ENCODE results near the gene ACIN1.

Gene ACIN1

DNA sequence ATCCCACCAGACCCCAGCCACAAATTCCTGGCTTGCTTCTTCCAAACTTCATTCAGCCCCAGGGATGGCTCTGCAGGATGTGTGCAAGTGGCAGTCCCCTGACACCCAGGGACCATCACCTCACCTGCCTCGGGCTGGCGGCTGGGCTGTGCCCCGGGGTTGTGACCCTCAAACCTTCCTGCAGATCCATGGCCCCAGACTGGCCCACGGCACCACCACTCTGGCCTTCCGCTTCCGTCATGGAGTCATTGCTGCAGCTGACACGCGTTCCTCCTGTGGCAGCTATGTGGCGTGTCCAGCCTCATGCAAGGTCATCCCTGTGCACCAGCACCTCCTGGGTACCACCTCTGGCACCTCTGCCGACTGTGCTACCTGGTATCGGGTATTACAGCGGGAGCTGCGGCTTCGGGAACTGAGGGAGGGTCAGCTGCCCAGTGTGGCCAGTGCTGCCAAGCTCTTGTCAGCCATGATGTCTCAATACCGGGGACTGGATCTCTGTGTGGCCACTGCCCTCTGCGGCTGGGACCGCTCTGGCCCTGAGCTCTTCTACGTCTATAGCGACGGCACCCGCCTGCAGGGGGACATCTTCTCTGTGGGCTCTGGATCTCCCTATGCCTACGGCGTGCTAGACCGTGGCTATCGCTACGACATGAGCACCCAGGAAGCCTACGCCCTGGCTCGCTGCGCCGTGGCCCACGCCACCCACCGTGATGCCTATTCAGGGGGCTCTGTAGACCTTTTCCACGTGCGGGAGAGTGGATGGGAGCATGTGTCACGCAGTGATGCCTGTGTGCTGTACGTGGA is 52.6 kb downstream of the ACIN1 start, which contains the start of gene PSMB11:
Gene PSMB11, plus strand, starts transcription at position 51 of the 804 bp plus-strand sequence. Its CDS starts 14 bp downstream, at position 65.
- DNase-seq (ENCODE audit: low spot score) = no peak

DNA sequence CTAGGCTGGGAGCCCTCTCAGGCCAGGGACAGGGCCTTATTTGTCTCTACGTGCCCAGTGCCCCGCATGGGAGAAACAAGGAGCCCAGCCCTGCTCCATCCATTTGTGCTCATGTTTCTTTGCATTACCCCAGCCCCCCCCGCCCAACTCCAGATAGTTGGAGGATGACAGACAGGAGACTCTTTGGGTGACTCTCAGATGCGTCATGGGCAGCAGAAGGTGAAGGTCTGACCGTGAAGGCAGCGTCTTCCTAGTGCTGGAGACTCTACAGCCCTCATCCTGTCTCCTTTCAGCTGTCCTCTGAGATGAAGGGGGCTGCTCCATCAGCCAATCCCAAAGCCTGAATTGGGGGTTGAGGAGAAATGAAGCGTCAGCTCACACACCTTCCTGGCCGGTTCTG is 53.2 kb downstream of the ACIN1 start:
- no peak for DNase-seq (ENCODE audit: low spot score)

DNA sequence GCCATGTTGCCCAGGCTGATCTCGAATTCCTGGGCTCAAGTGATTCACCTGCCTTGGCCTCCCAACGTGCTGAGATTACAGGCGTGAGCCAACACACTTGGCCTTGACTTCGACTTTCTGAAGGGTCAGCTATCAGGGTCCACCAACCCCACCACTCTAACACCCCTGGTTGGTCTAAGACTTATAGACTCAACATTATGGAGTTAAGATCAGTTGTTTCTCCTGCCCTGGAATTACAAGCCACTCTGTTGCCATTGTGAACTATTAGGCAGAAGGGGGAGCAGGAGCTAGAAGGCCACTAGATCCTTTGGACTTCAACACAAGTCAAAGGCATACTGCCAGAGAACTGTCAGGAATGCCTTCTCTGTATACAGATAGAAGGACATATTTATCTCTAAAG is 54.8 kb downstream of the ACIN1 start:
- DNase-seq (ENCODE audit: low spot score) = no peak

DNA sequence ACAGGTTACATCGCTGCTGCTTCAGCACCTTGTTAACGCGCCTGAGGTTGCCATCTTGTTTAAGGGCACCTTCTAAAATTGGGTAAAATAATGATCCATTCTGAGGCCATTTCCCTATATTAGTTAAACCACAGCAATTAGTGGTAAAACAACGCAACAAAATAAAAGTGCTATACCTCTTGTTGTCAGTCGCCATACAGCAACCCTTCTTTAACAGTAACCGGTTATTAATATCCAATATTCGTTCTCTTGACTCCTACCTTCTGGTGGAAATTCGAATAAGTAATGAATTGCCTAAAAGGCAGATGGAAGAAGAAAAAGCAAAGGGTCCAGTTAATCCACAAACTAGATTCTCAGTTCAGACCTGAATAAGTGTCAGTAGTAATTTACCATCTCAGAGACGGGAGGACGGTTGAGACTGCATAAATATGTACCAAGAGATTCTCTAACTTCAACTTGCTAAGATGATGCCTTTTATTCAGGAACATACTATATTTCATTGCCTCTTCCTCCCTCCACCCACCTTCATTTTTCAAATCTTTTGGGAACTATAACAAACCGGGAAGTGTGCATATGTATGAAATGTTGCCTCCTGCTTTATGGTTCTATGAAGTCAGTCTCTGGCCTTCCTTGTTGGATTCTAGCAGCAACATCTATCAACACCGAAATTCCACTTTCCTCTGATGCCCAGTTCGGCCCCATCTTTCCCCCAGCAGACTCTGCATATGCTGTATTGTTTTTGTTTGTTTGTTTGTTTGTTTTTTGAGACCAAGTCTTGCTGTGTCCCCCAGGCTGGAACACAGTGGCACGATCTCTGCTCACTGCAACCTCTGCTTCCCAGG is 59.4 kb downstream of the ACIN1 start:
- DNase-seq (ENCODE audit: low spot score) = no peak

DNA sequence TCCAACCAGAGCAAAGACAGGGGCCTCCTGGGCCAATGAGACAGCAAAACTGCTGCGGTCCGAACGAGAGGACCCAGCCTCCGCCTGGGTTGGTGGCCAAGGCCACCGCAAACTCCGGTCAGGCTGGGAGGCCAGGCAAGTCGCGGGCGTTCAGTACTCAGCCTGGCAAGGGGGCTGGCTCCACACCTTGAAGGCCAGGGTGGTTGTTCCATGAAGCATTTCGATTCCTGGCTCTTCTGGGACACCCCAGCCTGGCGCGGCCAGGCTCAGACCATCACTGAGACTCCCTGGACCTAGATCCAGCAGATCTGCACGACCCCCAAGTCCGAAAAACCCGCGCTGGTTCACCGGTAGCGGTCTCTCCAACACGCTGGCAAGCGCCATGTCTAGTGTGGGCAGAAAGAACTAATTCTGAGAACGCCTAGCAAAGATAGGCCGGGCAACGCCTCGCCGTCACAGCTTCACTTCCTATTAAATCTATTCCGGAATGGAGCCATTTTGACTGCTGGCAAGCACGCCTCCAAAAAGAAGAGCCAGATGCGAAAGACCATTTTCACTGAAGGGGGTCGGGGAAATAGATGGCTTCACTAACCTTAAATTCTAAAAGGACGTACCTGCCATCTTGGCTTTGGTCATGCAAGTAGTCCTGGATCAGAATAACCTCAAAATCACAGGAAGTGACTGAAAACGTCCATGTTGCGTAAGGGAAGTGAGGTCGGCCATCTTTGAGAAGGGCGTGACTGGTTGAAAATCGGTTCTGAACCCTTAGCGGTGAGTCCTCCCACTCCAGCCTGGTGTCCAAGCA is 60.2 kb downstream of the ACIN1 start, which contains the start of gene PSMB5:
Gene PSMB5, minus strand, starts transcription at position 403 of the 805 bp plus-strand sequence. Its CDS starts 19 bp downstream, at position 384.
- DNase-seq (ENCODE audit: low spot score) = peak; percentile 98

DNA sequence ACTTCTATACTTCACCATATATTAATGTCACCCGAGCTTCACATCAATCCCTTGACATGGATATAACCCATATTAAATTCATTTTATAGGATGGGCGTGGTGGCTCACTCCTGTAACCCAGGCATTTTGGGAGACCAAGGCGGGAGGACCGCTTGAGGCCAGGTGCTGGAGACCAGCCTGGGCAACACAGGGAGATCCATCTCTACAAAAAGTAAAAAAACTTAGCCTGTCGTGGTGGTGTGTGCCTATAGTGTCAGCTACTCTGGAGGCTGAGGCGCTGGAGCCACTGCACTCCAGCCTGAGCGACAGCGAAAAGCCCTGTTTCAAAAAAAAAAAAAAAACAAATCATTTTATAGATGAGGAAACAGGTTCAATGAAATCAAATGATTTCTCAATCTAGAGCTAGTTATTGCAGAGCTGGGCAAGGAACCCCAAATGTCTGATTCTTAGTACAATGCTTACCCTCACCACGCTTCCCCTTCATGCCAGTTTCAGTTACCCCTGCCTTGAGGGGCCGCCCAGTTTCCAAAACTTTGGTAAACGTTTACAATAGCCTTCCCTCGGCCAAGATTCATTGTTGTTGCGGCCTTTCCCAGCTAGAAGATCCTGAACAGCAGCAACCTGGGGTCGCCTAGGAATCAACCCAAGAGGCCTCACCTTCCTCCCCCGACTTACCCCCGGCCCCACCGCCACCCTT is 61.0 kb downstream of the ACIN1 start:
- no peak for DNase-seq (ENCODE audit: low spot score)

DNA sequence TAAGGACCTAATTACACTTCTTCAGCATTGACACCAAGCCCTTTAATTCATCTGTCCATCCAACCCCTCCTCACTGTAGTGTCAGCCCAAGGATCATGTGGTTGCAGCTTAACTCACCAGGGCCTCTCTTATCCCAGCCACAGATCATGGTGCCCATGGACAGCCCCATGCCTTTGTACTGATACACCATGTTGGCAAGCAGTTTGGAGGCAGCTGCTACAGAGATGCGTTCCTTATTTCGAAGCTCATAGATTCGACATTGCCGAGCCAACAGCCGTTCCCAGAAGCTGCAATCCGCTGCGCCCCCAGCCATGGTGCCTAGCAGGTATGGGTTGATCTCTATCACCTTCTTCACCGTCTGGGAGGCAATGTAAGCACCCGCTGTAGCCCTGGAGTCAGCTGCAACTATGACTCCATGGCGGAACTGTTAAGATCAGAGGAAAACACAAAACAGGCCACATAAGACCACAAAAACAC is 61.6 kb downstream of the ACIN1 start:
- DNase-seq (ENCODE audit: low spot score) = no peak

DNA sequence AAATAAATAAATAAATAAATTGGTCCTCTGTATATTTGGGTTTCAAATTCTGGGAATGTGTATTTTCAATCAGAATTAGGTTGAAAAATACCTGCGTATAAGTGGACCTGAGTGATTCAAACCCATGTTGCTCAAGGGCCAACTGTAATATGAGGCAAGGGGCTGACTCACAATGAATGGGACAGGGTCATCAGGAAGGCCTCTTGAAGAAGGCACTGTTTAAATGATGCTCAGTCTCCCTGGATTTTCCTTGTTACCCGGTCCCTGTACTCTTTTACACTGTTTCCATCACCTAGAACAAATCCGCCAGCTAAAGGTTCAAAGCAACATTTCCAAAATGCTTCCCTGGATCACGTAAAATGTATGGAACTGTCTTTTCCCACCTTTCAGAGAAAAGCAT is 64.0 kb downstream of the ACIN1 start:
- no peak for DNase-seq (ENCODE audit: low spot score)

DNA sequence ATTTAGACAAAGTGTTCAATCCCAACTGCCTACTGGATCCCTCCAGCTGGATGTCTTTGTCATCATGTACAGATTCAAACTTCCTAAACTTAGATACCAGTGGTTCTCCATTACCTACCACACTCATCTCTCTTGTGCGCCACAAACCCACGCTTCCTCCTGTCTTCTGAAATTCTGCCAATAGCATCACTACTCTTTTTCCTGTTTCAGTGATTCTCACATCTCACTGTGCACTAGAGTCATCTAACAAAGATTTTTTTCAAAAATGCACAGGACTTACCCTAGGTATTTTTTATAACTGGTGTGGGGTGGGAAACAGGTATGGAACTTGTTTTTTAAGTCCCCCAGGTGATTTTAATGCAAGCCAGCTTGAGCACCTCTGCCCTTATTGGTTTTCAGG is 66.1 kb downstream of the ACIN1 start:
- DNase-seq (ENCODE audit: low spot score) = no peak

DNA sequence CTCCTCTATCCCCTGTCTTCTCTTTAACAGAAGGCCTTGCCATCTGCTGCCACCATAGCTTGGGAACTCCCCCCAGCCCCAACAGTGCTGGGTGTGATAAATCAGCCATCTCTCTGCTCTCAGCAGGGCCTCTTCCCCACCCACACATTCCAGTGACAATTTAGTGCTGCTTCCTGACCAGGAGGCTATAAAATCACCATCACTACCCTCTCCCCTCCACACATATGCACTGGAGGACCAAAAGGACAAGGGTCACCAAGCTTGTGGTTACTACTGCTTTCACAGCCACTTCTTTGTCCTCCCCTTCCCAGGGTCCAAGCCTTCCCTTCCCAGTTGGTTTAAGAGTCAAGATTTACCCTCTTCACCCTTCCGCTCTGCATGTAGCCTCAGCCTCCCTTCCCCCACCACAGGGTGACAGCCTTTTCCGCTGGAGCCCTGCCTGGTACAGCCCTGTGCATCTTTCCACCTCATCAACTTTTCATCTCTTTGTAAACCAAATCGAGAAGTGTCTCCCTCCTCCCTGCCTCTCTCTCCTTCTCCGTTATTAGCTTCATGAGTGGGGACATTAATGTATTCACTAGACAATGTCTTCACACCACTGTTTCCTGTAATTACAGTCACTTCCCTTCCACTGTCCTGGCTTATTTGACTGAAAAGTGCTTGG is 69.7 kb downstream of the ACIN1 start:
- DNase-seq (ENCODE audit: low spot score) = no peak

DNA sequence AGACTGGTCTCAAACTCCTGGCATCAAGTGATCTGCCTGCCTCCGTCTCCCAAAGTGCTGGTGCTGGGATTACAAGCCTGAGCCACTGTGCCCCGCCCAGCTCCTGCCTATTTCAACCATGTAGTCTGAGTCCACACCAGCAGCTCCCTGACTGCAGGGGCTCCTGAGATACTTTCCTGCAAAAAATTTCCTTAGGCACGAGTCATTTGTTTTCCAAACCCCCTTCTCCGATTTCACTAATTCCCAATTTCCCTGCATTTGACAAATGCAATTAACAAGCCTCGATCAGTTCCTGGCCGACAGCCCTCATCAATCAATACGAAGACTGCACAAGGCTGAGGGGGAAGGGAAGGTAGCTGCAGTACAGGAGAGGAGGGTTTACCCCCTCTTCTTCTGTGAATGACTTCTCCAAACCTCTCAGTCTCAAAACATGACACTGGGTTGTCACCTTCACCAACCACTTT is 70.3 kb downstream of the ACIN1 start:
- no peak for DNase-seq (ENCODE audit: low spot score)

DNA sequence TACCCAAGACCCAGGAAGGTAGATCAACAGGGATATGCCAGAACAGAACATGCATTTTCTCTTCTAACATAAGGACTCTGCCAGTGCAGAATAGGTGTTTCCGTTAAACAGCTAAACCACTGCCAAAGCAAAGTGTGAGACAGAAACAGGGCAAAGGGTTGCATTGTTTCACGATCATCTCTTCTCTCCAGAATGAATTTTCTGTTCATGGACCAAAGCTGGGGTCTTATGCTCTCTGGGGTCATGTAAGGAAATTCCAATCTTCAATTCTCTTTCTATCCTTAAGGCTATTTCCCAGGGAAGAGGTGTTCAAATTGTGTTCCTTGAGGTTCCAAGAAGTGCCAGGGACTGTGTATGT is 71.2 kb downstream of the ACIN1 start:
- DNase-seq (ENCODE audit: low spot score) = no peak

DNA sequence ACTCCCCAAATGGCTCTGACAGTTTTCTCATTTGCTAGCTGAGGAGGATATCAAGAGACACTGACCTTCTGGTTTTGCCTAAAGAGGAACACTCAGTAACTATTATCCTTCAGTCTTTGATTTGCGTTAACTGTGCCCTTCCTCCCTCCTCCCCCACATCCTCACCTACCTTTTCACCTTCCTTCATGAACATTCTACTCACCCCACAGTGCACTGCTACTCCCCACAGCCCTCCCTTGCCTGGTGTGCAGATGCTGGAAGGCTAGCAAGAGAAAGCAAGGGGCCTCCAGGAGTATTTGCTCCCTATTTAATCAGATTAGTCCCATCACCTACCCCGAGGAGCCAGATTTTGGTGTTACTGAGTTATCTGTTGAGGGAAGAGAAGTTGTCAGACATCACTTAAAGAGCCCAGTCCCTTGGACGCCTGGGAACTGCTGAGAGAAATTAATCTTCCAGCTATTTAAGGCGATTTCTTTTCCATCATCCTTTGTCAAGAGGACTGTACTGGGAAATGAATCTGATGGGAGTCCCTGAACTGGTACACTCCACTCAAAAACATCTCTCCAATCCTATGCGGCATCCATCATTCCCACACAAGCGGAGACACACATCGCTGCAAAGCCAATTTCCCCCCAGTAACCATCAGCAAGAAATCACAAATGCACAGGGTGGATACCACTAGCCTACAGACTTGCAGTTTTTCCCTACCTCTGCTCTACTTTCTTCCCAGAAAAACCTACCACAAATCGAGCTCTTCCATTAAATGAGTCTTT is 71.7 kb downstream of the ACIN1 start:
- DNase-seq (ENCODE audit: low spot score) = no peak

DNA sequence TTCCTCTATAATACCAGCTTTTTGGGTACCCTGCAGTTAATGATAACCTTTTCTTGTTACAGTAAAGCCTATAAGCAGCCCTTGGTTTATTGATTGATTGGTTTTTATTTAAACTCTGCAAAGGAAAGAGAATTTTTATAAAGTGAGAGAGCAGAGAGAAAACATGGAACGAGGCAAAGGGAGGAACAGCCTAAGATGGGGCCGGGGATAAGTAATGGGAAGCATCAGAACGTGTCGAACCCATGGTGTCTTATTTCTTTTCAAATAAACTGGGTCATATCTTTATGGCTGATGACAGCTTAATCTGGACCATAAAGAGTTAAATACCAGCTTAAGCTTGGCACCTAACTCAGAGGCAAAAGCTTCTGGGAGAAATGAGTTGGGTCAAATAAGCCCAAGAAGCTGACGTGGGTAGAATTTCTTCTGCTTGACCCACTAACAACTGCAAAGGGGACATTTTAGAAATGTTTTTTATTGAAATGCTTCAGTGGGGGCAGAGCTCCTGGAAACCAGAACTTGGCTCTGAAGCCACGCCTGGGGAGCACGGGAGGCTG is 73.0 kb downstream of the ACIN1 start:
- DNase-seq (ENCODE audit: low spot score) = no peak

DNA sequence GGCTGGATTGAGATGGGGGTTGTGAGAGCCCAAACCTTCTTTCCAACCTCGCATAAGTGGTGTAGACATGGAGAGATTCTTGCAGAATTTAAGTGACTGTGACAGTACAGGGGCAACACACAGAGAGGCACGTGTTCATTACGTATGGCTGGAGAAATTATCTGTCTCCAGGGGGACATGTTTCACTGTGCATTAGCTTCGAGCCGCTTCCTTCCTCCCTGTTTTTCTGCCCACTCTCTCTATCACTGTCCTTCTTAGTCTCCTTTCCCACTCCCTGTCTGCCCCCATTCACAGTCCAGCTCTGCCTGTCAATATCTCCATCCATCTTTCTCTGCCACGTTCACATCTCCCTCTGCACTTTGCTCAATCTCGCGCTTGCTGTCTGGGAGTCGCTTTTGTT is 73.5 kb downstream of the ACIN1 start:
- no peak for DNase-seq (ENCODE audit: low spot score)

DNA sequence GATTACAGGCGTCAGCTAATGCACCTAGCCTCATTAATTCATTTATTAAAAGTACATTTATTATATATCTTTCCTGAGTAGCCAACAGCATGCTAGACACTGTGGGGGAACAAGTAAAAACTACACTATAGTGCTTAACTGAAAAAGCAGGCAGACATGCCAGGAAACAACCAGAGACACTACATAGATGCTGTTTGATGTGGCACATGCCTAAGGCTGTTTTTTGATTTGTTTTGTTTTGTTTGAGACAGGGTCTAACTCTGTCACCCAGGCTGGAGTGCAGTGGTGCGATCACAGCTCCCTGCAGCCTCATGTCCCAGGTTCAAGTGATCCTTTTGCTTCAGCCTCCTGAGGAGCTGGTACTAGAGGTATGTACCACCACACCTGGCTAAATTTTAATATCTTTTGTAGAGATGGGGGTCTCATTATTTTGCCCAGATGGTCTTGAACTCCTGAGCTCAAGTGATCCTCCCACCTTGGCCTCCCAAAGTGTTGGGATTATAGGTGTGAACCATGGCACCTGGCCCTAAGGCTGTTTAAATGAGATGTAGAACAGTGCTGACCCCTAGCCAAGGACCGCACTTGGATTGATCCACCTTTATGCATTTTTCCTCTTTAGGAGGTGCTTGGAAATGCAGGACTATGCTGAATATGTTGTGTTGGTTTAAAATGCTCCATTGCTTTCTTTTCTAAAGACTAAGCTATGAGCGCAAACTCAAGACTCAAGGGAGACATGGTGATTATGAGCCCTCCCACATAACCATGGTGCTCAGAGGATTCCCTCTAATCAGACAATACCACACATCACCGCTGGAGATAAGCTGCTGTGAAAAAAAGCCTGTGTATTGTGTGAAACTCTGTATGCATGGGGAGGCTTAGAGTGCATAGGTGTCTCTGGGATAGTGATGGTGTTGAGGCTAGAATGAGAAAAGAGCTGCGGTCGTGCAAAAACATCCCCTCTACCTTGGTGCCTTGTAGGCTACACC is 74.5 kb downstream of the ACIN1 start:
- DNase-seq (ENCODE audit: low spot score) = no peak

DNA sequence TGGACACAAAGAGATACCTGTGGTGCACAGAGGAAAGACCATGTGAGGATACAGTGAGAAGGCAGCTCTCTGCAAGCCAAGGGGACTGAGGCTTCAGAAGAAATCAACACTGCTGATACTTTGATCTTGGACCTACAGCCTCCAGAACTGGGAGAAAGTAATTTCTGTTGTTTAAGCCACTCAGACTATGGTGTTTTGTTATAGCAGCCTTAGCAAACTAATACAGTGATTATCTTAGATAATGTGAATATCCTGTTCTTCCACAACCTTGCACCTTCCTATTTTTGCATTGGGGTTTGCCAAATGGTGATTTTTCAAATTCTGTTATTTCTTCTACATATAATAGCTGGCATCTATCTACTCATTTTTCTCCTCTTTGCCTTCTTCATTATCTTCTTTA is 76.8 kb downstream of the ACIN1 start:
- no peak for DNase-seq (ENCODE audit: low spot score)

DNA sequence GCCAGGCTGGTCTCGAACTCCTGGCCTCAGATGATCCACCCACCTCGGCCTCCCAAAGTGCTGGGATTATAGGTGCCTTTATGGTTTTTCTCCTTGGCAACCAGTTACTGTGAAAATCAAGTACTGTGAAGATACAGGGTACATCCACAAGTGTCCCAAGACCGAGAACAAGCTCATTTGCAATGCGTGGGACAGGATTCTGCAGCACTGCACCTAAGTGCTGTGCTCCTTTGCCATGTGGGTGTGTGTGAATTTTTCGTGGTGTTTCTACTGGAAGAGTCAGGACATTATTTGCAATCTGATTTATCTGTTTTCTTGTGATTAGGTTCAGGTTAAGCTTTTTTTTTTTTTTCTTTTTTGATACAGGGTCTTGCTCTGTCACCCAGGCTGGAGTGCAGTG is 77.8 kb downstream of the ACIN1 start:
- DNase-seq (ENCODE audit: low spot score) = no peak

DNA sequence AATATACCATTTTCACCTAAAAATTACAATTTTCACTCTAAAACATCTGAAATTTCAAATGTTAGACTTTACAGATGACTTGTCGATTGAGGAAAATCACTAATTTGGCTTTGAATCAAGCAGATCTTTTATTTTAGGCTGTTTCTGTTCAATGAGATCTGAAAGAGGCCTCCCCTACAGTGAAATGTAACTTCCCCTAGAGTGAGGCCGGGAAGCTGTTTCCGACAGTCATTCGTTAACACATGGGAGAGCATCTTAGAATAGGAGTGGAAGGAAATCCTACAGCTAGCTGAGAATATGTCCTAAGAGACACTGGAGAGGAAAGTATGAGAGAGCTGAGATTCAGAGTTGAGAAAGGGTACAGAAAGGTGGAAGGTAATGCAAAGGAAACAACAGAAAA is 79.3 kb downstream of the ACIN1 start:
- DNase-seq (ENCODE audit: low spot score) = no peak

Data from COLO829 (cell line).